ENCODE data around the gene DIP2C.

The DIP2C gene

DNA sequence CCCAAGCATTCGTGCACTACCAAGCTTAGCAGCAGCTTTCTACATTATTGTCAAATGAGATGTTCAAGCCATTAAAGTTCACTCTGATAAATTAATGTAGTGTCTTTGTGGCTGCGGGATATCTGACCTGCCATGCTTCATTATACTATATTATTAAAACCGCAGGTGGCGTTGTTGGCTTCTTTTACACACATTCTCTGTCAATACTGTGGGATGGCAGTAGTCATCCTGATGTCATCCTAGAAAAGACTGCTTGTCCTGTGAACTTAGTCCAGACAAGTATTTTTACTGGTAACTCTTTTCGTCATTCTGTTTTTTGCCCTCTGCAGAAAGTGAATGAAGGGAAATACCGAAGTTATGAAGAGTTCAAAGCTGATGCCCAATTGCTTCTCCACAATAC lies 450.4 kb downstream of the DIP2C start:
- DNase-seq (ENCODE audit: low spot score) = no peak

DNA sequence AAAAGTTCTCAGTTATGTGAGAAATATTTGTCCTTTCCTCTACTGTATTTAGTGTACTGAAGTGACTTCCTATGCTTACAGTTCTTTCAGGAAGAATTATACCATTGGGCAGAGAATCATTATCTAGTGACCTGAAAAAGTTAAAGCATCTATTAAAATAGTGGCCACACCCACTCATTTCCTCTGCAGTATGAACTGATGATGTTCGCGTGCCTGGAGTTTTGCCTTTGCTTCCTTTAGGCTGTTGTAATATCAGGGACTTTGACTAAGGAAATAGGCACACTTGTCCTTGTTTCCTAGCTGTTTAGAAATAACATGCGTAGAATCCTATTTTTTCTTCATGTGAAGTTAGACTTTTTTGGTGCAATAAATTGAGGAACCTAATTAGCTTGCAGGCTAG lies 453.6 kb downstream of the DIP2C start:
- no peak for DNase-seq (ENCODE audit: low spot score)

DNA sequence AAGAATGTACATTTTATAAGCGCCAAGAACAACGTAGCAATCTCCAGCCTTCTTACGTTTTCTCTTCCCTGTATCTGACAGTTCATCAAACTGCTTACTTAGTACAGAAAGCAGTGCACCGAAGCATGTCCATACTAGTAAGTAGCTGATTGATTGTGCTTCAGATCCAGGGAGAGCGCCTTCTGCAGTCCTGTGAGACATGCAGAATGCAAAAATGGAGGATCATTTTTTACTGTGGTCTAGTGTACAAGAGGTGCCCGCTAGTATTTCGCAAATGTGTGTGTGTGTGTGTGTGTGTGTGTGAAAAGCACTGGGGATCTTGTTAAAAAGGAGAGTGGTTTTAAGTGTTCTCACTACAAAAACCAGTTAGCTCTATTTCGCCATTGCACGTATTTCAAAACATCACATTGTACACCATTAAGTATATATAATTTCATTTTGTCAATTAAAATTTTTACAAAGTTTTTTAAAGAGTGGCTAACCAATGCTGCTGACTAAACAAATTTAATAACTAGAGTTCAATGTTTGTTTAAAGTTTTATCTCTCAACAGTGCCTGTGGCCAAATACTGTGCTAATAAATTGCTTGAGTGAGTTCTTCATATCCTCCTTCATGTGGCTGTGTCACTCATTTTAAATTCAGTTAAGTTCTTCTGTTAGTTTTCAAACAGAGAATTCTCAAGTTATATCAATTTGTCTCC lies 454.6 kb downstream of the DIP2C start:
- DNase-seq (ENCODE audit: low spot score) = peak; percentile 43

DNA sequence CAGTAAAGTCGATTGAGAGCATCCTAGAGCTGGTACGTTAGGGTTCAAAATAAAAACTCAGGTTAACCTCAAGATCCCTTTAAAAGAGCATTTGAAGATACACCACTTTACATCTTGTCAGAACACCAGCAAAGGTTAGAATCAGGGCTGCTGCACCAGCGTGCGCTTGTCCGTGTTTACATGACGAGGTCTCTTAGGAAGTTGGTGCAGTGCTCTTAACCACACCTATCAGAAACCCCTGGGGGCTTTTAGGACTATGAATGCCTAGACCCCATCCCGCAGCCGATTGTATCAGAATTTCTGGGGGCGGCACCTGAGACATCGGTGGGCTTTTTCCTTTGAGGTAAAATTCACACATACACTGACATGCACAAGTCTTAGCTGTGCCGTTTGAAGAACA lies 456.6 kb downstream of the DIP2C start:
- DNase-seq (ENCODE audit: low spot score) = no peak

DNA sequence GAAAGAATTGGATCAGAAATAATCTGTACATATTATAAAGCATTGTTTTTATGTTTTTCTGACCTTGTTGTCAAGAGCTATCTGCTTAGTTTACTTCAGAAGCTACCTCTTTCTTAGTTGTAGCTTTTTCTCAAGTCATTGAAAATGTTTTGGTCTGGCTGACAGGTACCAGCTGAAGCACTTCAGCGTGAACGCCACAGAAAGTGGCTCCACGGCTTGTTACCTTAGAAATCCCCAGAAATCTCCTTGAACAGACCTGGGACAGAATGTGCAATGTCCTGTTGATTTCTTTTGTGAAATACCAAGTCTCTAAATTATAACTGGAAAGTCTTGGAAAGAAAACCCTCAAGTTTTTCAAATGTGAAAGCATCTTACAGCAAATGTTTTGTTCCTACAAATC lies 457.4 kb downstream of the DIP2C start:
- DNase-seq (ENCODE audit: low spot score) = no peak

DNA sequence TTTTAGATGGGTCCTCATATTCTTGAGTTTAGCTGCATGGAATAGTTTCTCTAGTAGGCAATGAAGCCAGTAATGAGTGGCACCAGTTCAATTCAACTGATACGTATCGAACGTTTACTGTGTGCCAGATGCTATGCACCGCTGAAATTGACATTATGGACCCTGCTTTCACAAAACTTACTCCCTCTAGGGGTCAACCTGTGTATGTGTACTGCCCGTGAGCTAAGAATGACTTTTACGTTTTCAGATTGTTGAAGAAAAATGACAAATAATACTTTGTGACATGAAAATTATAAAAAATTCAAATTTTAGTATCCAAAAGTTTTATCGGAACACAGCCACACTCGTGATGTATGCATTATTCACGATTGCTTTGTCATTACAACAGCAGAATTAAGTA lies 458.7 kb downstream of the DIP2C start:
- peak; percentile 45 for DNase-seq (ENCODE audit: low spot score)

DNA sequence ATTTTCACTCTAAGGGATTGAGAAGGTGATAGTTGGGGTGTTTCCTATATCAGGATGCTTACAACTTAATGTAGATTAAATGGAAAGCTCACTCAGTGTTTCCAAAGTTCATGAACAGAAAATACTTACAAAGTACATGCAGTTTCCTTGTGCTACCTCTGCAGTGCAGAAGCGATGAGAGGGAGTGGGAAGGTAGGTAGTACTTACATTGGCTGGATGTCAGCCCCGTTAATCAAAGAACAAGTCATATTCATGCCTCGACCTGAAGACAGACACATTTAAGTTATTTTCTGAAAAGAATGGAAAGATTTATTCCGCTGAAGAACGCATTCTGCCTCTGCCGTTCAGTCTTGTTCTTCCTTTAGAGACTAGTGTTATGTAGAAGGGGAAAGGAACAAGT lies 461.1 kb downstream of the DIP2C start:
- DNase-seq (ENCODE audit: low spot score) = no peak

DNA sequence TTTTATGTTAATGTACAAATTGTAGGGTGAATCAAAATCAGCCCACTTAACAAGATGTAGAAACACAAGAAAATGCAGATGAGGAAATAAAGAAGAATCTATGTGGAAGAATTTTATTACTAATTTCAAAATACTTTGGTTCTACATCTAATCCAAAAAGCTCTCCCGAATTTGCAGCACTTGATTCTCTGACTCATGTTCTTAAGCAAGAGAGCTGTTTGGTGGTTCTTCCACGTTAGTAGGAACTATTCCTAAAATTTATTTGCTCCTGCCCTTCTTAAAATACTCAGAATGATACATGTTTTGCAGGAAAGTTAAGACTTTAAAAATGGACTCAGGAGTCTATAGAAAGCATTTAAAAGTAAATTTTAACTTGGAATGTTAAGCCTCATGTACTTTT lies 462.5 kb downstream of the DIP2C start:
- DNase-seq (ENCODE audit: low spot score) = no peak

DNA sequence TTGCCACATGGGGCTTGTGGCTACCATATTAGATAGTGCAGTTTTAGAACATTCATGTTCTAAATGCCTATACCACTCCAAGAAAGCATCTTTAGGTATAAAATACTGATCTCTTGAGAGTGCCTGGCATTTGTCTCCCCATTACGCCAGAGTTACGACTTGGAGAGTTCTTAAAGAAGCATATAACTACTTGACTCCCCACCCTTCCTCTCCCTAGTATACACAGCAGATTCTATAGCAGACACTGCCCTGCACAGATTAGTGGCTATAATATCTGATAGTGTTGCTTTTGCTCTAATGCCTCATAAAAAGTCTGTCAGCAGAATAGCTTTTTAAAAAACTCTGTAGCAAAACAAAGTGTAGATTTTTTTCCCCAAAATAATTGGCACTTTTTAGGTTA lies 463.4 kb downstream of the DIP2C start:
- DNase-seq (ENCODE audit: low spot score) = no peak

DNA sequence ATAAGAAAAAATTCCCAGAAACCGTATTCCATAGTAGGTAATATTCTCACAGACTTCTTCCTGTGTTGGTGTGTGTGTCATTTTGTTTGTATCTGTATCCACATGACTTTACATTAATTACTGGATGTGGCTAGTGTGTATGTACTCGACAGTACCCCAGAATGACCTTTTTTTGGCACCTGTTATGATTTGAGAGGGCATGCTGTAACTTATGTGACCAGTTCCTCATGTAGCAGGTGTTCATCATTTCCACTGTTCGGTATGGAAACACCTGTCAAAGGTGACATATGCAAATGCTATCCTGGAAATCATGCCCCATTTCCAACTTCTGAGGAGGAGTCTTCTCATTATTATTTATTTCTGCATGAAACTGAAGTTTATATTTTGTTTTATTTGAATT lies 464.9 kb downstream of the DIP2C start:
- no peak for DNase-seq (ENCODE audit: low spot score)

Small RNAs within 50 kb of the gene (small RNA-seq; reads per million reads assigned to genes)
- gene MIR5699 = 0.08 to 1.1 reads per million in 2 experiments
- gene RN7SL754P = 0 reads per million in 2 experiments
- gene RNA5SP298 = 0.10 to 0.89 reads per million in 2 experiments
